Colon (tissue), 2 donors: ENCODE data around the gene OR52E4.

Experiments used
- FAIRE-seq: peaks from 2 replicates; lab custom pipeline; 2012; peaks lifted over from hg19 to GRCh38; lab: Jason Lieb, UNC
- donor health status: control.
- donor health status: control.

OR52E4 gene

GRCh38 chr11:5929571-5930368 is 49.3 kb downstream of the OR52E4 start:
- FAIRE-seq, result no peak

- FAIRE-seq, result no peak
Observed at GRCh38 chr11:5930614-5931013, 50.2 kb downstream of the OR52E4 start.

- no peak for FAIRE-seq
Observed at GRCh38 chr11:5931061-5931460, 50.6 kb downstream of the OR52E4 start.

GRCh38 chr11:5932671-5933070 is 52.2 kb downstream of the OR52E4 start:
- FAIRE-seq, result no peak

- no peak for FAIRE-seq
Observed at GRCh38 chr11:5933116-5933515, 52.7 kb downstream of the OR52E4 start.
